IPS-18a (cell line): ENCODE measurements around the gene DKKL1.

Source experiments
- H3K27ac ChIP-seq: one replicate; pipeline ENCODE4 v1.5.1; 2013; ENCODE audit warnings: low read length
- H3K27me3 ChIP-seq: one replicate; pipeline ENCODE4 v1.6.1; 2013; ENCODE audit warnings: mild to moderate bottlenecking, low read length; ENCODE audit not compliant: control insufficient read depth, insufficient read depth
- H3K36me3 ChIP-seq: one replicate; pipeline ENCODE4 v1.6.1; 2013; ENCODE audit warnings: low read depth, low read length; ENCODE audit not compliant: control insufficient read depth
- H3K4me1 ChIP-seq: one replicate; pipeline ENCODE4 v1.6.1; 2013; ENCODE audit warnings: low read depth, low read length; ENCODE audit not compliant: control insufficient read depth
- H3K4me3 ChIP-seq: one replicate; pipeline ENCODE4 v1.5.1; 2013; ENCODE audit warnings: low read length
- H3K9ac ChIP-seq: one replicate; pipeline ENCODE4 v1.6.1; 2013; ENCODE audit warnings: mild to moderate bottlenecking, low read length, moderate library complexity
- H3K9me3 ChIP-seq: one replicate; pipeline ENCODE4 v1.6.1; 2013; ENCODE audit warnings: low read depth, low read length; ENCODE audit not compliant: control insufficient read depth

The DKKL1 gene

GRCh38 chr19:49355909-49356353 is 7.7 kb upstream of the DKKL1 start:
- H3K9ac ChIP-seq = no peak overlapping the region
- no peaks in the 10 kb centered on the region for H3K27me3 ChIP-seq
- no peak overlapping the region for H3K4me3 ChIP-seq
- peaks cover 67% of the 10 kb centered on the region for H3K36me3 ChIP-seq
- H3K9me3 ChIP-seq = no peaks in the 10 kb centered on the region
- H3K4me1 ChIP-seq = no peaks in the 10 kb centered on the region
- H3K27ac ChIP-seq = no peak overlapping the region

- H3K36me3 ChIP-seq = peaks cover 63% of the 10 kb centered on the region
Measured at GRCh38 chr19:49356382-49356781, 7.3 kb upstream of the DKKL1 start.

DNA sequence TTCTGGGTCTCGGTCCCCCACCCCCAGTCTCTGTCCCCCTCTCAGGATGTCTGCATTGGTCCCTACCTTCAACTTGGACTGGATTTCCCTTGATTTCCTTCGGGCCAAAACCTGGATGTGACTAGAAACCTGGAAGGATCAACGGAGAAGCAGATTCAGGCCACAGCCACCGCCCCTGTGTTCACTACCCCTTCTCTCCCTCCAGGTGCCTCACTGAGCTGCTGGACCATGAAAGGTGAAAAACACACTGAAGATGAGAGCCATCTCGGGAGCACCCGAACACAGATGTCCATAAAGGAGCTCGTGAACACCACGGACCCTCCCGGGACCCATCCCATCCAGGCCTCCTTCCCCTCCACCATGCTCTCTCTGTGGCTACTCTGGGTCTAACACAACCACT is 6.5 kb upstream of the DKKL1 start:
- H3K27me3 ChIP-seq = no peaks in the 10 kb centered on the region
- no peak overlapping the region for H3K27ac ChIP-seq
- H3K9me3 ChIP-seq = no peaks in the 10 kb centered on the region
- no peak overlapping the region for H3K9ac ChIP-seq
- H3K36me3 ChIP-seq = peaks cover 61% of the 10 kb centered on the region
- no peak overlapping the region for H3K4me3 ChIP-seq
- H3K4me1 ChIP-seq = no peaks in the 10 kb centered on the region

More at GRCh38 chr19:49356382-49356781, 7.3 kb upstream of the DKKL1 start:
- H3K9me3 ChIP-seq = no peaks in the 10 kb centered on the region
- H3K4me1 ChIP-seq = no peaks in the 10 kb centered on the region
- H3K27me3 ChIP-seq = no peaks in the 10 kb centered on the region
- no peak overlapping the region for H3K9ac ChIP-seq
- no peak overlapping the region for H3K27ac ChIP-seq
- no peak overlapping the region for H3K4me3 ChIP-seq

DNA sequence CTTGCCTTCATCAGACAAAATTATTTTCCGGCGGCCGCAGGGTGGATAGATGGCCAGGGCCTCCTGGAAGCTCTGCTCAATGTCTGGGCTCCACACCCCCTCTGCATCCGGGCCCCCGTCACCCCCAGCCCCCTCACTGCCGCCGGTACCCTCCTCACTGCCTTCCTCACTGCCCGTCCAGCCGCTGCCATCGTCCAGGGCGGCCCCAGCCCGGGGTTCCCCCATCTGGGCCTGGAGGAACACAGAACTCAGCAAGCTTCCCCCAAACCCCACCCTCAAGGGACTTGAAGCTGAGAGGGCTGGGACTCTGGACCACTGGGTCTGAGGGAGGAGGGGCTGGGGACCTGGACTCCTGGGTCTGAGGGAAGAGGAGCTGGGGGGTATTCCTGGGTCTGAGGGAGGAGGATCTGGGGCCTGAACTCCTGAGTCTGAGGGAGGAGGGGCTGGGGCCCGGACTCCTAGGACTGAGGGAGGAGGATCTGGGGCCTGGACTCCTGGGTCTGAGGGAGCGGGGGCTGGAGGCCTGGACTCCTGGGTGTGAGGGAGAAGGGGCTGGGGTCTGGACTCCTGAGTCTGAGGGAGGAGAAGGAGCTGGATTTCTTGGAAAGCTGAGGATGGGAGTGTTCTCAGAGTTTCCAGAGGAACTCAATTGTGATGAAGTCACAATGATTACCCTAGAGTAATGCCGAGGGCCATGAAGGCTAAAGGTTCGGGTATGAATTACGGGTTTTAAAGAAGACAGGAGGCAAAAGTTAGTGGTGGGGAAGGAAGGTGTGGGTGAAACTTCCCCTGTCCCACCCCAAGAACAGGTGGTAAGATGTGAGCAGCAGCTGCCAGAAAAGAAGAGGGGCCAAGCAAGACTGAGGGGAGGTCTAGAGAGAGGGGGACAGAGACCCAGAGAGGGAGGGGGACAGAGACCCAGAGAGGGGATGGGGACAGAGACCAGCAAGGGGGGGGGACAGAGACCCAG is 3.5 kb upstream of the DKKL1 start:
- Histone ChIP-seq H3K27ac (no peak overlapping the region), H3K27me3 (no peaks in the 10 kb centered on the region), H3K36me3 (peaks cover 39% of the 10 kb centered on the region), H3K4me1 (no peaks in the 10 kb centered on the region), H3K9me3 (no peaks in the 10 kb centered on the region), H3K9ac (peak overlapping the region; percentile 100), H3K4me3 (peak overlapping the region; percentile 95)

GRCh38 chr19:49361438-49362047 is 2.1 kb upstream of the DKKL1 start:
- no peaks in the 10 kb centered on the region for H3K4me1 ChIP-seq

DNA sequence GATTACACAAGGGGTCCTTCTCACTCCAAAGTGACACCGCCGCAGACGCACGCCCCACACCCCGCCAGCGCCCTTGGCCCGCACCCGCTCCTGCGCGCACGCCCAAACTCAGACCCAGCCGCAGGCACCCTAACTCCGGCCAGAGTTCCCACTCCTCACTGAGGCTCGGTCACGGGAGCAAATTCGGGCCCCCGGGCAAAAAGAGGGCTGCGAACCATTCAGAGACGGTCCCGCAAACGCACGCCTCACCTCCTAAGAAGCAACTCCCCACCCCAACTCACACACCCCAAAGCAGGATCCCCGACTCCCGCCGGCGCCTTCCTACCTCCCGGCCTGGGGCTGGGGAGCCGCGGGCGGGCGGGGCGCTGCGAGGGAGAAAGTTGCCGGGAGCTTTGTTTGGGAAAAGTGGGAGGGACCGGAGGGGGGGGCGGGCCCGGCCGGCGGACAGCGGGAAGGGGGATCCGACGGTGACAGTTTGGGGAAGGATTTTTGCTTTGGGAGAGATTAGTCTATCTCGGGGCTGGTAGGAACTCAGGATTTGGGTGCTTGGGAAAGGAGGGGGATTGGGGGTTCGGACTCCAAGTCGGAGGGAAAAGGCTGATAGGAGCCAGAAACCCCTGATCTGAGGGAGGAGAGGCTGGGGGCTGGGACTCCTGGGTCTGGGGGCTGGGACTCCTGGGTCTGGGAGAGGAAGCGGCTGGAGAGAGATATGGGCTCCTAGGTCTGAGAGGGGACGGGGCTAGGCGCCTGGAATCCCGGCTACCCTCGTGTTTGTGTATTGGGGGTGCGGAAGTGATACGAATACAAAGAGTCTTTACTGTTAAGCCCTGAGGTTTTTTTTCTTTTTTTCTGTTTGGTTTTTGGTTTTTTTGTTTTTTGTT is 1.4 kb upstream of the DKKL1 start, which contains the start of gene TEAD2:
Gene TEAD2 (minus strand): TSS at position 369 of the 881 bp plus-strand sequence. CDS start 2,341 bp downstream, outside the sequence.
- H3K27ac ChIP-seq = peak within 1 kb of the TSS; percentile 91
- H3K9me3 ChIP-seq = no peaks in the 10 kb centered on the region
- H3K27me3 ChIP-seq = no peaks in the 10 kb centered on the region
- H3K4me1 ChIP-seq = no peaks in the 10 kb centered on the region
- peaks cover 17% of the 10 kb centered on the region for H3K36me3 ChIP-seq
- peak within 1 kb of the TSS; percentile 95 for H3K4me3 ChIP-seq
- peak within 1 kb of the TSS; percentile 100 for H3K9ac ChIP-seq

More at GRCh38 chr19:49361438-49362047, 2.1 kb upstream of the DKKL1 start:
- Histone ChIP-seq H3K27ac (peak overlapping the region; percentile 91), H3K4me3 (peak overlapping the region; percentile 95), H3K9ac (peak overlapping the region; percentile 100), H3K36me3 (peaks cover 25% of the 10 kb centered on the region), H3K9me3 (no peaks in the 10 kb centered on the region), H3K27me3 (no peaks in the 10 kb centered on the region)

GRCh38 chr19:49362929-49363267 is 779 bp upstream of the DKKL1 start:
- H3K9ac ChIP-seq = peak overlapping the region; percentile 100
- H3K4me1 ChIP-seq = no peaks in the 10 kb centered on the region
- H3K27ac ChIP-seq = no peak overlapping the region
- peaks cover 12% of the 10 kb centered on the region for H3K36me3 ChIP-seq
- H3K27me3 ChIP-seq = no peaks in the 10 kb centered on the region
- H3K4me3 ChIP-seq = peak overlapping the region; percentile 95
- no peaks in the 10 kb centered on the region for H3K9me3 ChIP-seq

- Histone ChIP-seq H3K9me3 (no peaks in the 10 kb centered on the region), H3K27me3 (no peaks in the 10 kb centered on the region), H3K4me1 (no peaks in the 10 kb centered on the region), H3K27ac (no peak overlapping the region), H3K9ac (peak overlapping the region; percentile 22), H3K4me3 (peak overlapping the region; percentile 37), H3K36me3 (peaks cover 5% of the 10 kb centered on the region)
Measured at GRCh38 chr19:49364083-49364737, 533 bp downstream of the DKKL1 start.

- no peak overlapping the region for H3K27ac ChIP-seq
- no peak overlapping the region for H3K4me3 ChIP-seq
- H3K9ac ChIP-seq = no peak overlapping the region
- H3K4me1 ChIP-seq = no peaks in the 10 kb centered on the region
- H3K9me3 ChIP-seq = no peaks in the 10 kb centered on the region
- H3K27me3 ChIP-seq = no peaks in the 10 kb centered on the region
- no peaks in the 10 kb centered on the region for H3K36me3 ChIP-seq
Measured at GRCh38 chr19:49366110-49366509, 2.4 kb downstream of the DKKL1 start.

- no peak overlapping the region for H3K27ac ChIP-seq
- H3K27me3 ChIP-seq = no peaks in the 10 kb centered on the region
- H3K4me3 ChIP-seq = no peak overlapping the region
- no peaks in the 10 kb centered on the region for H3K9me3 ChIP-seq
- no peaks in the 10 kb centered on the region for H3K36me3 ChIP-seq
- no peak overlapping the region for H3K9ac ChIP-seq
- H3K4me1 ChIP-seq = peaks cover 3% of the 10 kb centered on the region
Measured at GRCh38 chr19:49368711-49369358, 5.2 kb downstream of the DKKL1 start.
